HepG2 (cell line): Measurements from ENCODE around the gene MRPS14. TPM values are rescaled to one million over a fixed set of nuclear protein-coding genes. Genes with fewer than 3 reads are reported as not detected.

Experiments
- ATAC-seq: fragments of 200-7000 bp; cut with Tn5 transposase; 3 replicates; pipeline ENCODE4 v1.9.1; 2020; ENCODE audit warnings: mild to moderate bottlenecking, moderate library complexity
- BruUV-seq: library from RNA; stranded (reverse); fragments of 400-500 nt; replicated peaks from 2 replicates; lab custom pipeline; 2021; lab: Mats Ljungman, UMichigan
- CTCF ChIA-PET: fragments of 300-600 bp; formaldehyde crosslinking; extraction: SDS; loops from one replicate; lab custom pipeline; 2021; ENCODE audit warnings: low total read pairs, inconsistent platforms, low intra/inter-chr PET ratio; lab: Yijun Ruan, JAX
- POLR2A ChIA-PET: fragments of 350-600 bp; sonication (Branson Sonifier 250); formaldehyde crosslinking; loops from one replicate; lab custom pipeline; 2020; ENCODE audit warnings: antibody characterized with exemption, inconsistent platforms; lab: Yijun Ruan, JAX
- DNase-seq: peaks from one replicate; pipeline ENCODE4 v3.0.0-alpha.2; 2015; ENCODE audit warnings: low spot score
- FAIRE-seq: peaks from 3 replicates; lab custom pipeline; 2011; peaks lifted over from hg19 to GRCh38; lab: Jason Lieb, UNC
- H2AFZ ChIP-seq: one replicate; pipeline ENCODE4 v1.6.1; 2011; ENCODE audit warnings: low read length, inconsistent platforms
- H3K27ac ChIP-seq: fragments of 300-600 bp; 3 replicates; pipeline ENCODE4 v1.8.0; 2011; ENCODE audit warnings: mixed run types, mild to moderate bottlenecking, mixed read lengths, low read length, inconsistent platforms; ENCODE audit not compliant: insufficient read depth; ENCODE audit errors: extremely low read length
- H3K27me3 ChIP-seq, 2 experiments: fragments of 200-600 bp in 1 of 2; 2 replicates in 1 of 2; 3 replicates in 1 of 2; pipeline versions ENCODE4 v1.6.0 to v1.8.0; 2011; ENCODE audit warnings: low read length in 2 of 2, mild to moderate bottlenecking in 2 of 2, moderate library complexity in 2 of 2, inconsistent platforms in 1 of 2; ENCODE audit not compliant: insufficient read depth in 2 of 2, control insufficient read depth in 1 of 2
- H3K36me3 ChIP-seq, 2 experiments: fragments of 200-600 bp in 1 of 2; replicated peaks in 1 of 2; 2 replicates in 1 of 2; 3 replicates in 1 of 2; pipeline versions ENCODE4 v1.5.1 to v1.8.0; 2011; ENCODE audit warnings: low read length in 2 of 2, inconsistent platforms in 1 of 2; ENCODE audit not compliant: insufficient read depth in 2 of 2, control insufficient read depth in 1 of 2
- H3K4me1 ChIP-seq: 2 replicates; pipeline ENCODE4 v1.5.1; 2012; ENCODE audit warnings: low read length, inconsistent platforms; ENCODE audit not compliant: insufficient read depth
- H3K4me2 ChIP-seq: 2 replicates; pipeline ENCODE4 v1.6.0; 2011; ENCODE audit warnings: low read depth, low read length, inconsistent platforms
- H3K4me3 ChIP-seq, 3 experiments: fragments of 200-600 bp in 1 of 3; sonication (generic), shearing (Covaris generic) in 1 of 3; replicated peaks in 1 of 3; 2 replicates each; pipeline ENCODE4 v1.5.1; 2011 to 2016; ENCODE audit warnings: low read length in 3 of 3, inconsistent platforms in 2 of 3, low read depth in 2 of 3, mild to moderate bottlenecking in 2 of 3, control low read depth in 1 of 3, mixed read lengths in 1 of 3; ENCODE audit not compliant: insufficient read depth in 1 of 3
- H3K79me2 ChIP-seq: one replicate; pipeline ENCODE4 v1.6.1; 2011; ENCODE audit warnings: low read length, inconsistent platforms; ENCODE audit not compliant: insufficient read depth
- H3K9ac ChIP-seq: 2 replicates; pipeline ENCODE4 v1.6.0; 2011; ENCODE audit warnings: mild to moderate bottlenecking, low read depth, low read length, inconsistent platforms; ENCODE audit not compliant: insufficient read depth
- H3K9me3 ChIP-seq: 2 replicates; pipeline ENCODE4 v1.5.1; 2012; ENCODE audit warnings: mild to moderate bottlenecking, low read length
- H4K20me1 ChIP-seq: 2 replicates; pipeline ENCODE4 v1.6.0; 2011; ENCODE audit warnings: inconsistent platforms, mild to moderate bottlenecking, low read length, moderate library complexity; ENCODE audit not compliant: insufficient read depth
- FOXP1 ChIP-seq, 2 experiments: fragments of 450-650 bp in 1 of 2; IDR thresholded peaks; 2 replicates each; pipeline ENCODE4 v1.6.1; 2017 to 2018; ENCODE audit warnings: antibody characterized with exemption in 1 of 2
- JUND ChIP-seq: sonication (generic); formaldehyde crosslinking; IDR thresholded peaks from 2 replicates; pipeline ENCODE4 v1.8.0; 2022; ENCODE audit warnings: mild to moderate bottlenecking, missing genetic modification reagents
- KLF12 ChIP-seq: sonication (generic); formaldehyde crosslinking; IDR thresholded peaks from 2 replicates; pipeline ENCODE4 v1.4.0; 2020; ENCODE audit warnings: missing genetic modification reagents, borderline replicate concordance
- NFYC ChIP-seq: IDR thresholded peaks from 2 replicates; pipeline ENCODE4 v1.6.1; 2016; ENCODE audit warnings: missing genetic modification reagents, missing compliant biosample characterization
- NR2F2 ChIP-seq: IDR thresholded peaks from 2 replicates; pipeline ENCODE4 v1.6.1; 2012; ENCODE audit warnings: low read depth, inconsistent platforms, borderline replicate concordance
- PCBP2 ChIP-seq: fragments of 200-400 bp; formaldehyde crosslinking; optimal IDR thresholded peaks from 2 replicates; pipeline ENCODE3; 2018; ENCODE audit warnings: low read length, low read depth; ENCODE audit not compliant: poor library complexity, severe bottlenecking
- POLR2A ChIP-seq, 2 experiments: IDR thresholded peaks; 2 replicates each; pipeline ENCODE4 v1.6.1; 2011; ENCODE audit warnings: low read depth in 2 of 2, low read length in 2 of 2, mild to moderate bottlenecking in 1 of 2, moderate library complexity in 1 of 2; ENCODE audit not compliant: insufficient read depth in 1 of 2
- RAD21 ChIP-seq: fragments of 450-650 bp; formaldehyde crosslinking; IDR thresholded peaks from 2 replicates; pipeline ENCODE4 v1.5.0; 2020; ENCODE audit warnings: mild to moderate bottlenecking
- RNF2 ChIP-seq: fragments of 450-650 bp; conservative IDR thresholded peaks from 2 replicates; pipeline ENCODE4 v1.6.1; 2016; ENCODE audit warnings: low read depth
- RXRA ChIP-seq: sonication (generic); formaldehyde crosslinking; IDR thresholded peaks from 2 replicates; pipeline ENCODE4 v1.5.1; 2020; ENCODE audit warnings: missing genetic modification reagents
- SOX5 ChIP-seq: IDR thresholded peaks from 2 replicates; pipeline ENCODE4 v1.6.1; 2016; ENCODE audit warnings: borderline replicate concordance
- YY1 ChIP-seq: IDR thresholded peaks from 2 replicates; pipeline ENCODE4 v1.6.1; 2011; ENCODE audit warnings: low read length, low read depth, moderate library complexity, mild to moderate bottlenecking; ENCODE audit not compliant: insufficient read depth, insufficient replicate concordance
- ZIK1 ChIP-seq: sonication (generic); formaldehyde crosslinking; IDR thresholded peaks from 2 replicates; pipeline ENCODE4 v1.5.0; 2020; ENCODE audit warnings: mild to moderate bottlenecking, low read depth, missing genetic modification reagents, borderline replicate concordance
- ZNF441 ChIP-seq: sonication (generic); formaldehyde crosslinking; IDR thresholded peaks from 2 replicates; pipeline ENCODE4 v1.7.0; 2021; ENCODE audit warnings: missing genetic modification reagents, borderline replicate concordance
- ZNF792 ChIP-seq: IDR thresholded peaks from 2 replicates; pipeline ENCODE4 v1.6.1; 2016
- ZNF816 ChIP-seq: sonication (generic); formaldehyde crosslinking; IDR thresholded peaks from 2 replicates; pipeline ENCODE4 v1.8.0; 2022; ENCODE audit warnings: missing genetic modification reagents, mild to moderate bottlenecking, borderline replicate concordance
- WGBS: methylation state at CpG from one replicate; pipeline ENCODE4 v1.1.6; 2017; ENCODE audit warnings: low lambda C conversion rate; 5-methylcytosine and 5-hydroxymethylcytosine counted together
- in situ Hi-C: cut with HindIII; loops from 2 replicates; pipeline ENCODE4 v1.10.0; 2017; ENCODE audit warnings: low pct_unique_long_range_greater_than_20kb; ENCODE audit not compliant: extremely low pct_ligation_motif_present
- intact Hi-C: fragments of 100-400 bp; cut with micrococcal nuclease; formaldehyde crosslinking; loops from one replicate; pipeline ENCODE4 v1.10.0; 2022; ENCODE audit not compliant: unreplicated experiment
- polyA plus RNA-seq, 8 experiments: library from polyadenylated mRNA; depleted of rRNA in 3 of 8; stranded (reverse) in 7 of 8; unstranded in 1 of 8; fragments of >200 nt; fragmentation: Illumina TruSeq in 4 of 8; extraction: Trizol in 4 of 8; gene quantifications; 2 replicates each; pipeline versions ENCODE4 v1.2.1 to v1.2.3, GENCODE V29; 2011 to 2016; ENCODE audit warnings: low read depth in 4 of 8, missing spikeins in 1 of 8, mixed read lengths in 1 of 8; ENCODE audit not compliant: insufficient read depth in 1 of 8
- total RNA-seq, 5 experiments: library from RNA; depleted of rRNA; stranded (reverse); fragments of >200 nt; fragmentation: Illumina TruSeq; extraction: Trizol; gene quantifications; 2 replicates each; pipeline ENCODE4 v1.2.3, GENCODE V29; 2016; ENCODE audit warnings: low read depth in 1 of 5
- TF ChIP-seq, protein P1 (sequence below): IDR thresholded peaks from 2 replicates; pipeline ENCODE4 v1.6.1; 2018; ENCODE audit warnings: missing genetic modification reagents, mild to moderate bottlenecking, missing compliant biosample characterization
- TF ChIP-seq, protein P2 (sequence below): sonication (generic); formaldehyde crosslinking; conservative IDR thresholded peaks from 2 replicates; pipeline ENCODE4 v1.4.0; 2020; ENCODE audit warnings: missing genetic modification reagents
- TF ChIP-seq, protein P3 (sequence below): fragments of 450-650 bp; IDR thresholded peaks from 2 replicates; pipeline ENCODE4 v1.6.1; 2017
- TF ChIP-seq, protein P4 (sequence below): sonication (generic); formaldehyde crosslinking; IDR thresholded peaks from 2 replicates; pipeline ENCODE4 v1.8.1; 2023; ENCODE audit warnings: mild to moderate bottlenecking, missing genetic modification reagents, borderline replicate concordance
- TF ChIP-seq, protein P5 (sequence below): sonication (generic); formaldehyde crosslinking; IDR thresholded peaks from 2 replicates; pipeline ENCODE4 v1.4.0; 2020; ENCODE audit warnings: mild to moderate bottlenecking, low read depth, missing genetic modification reagents

MRPS14 gene
- total and polyA plus RNA-seq, 2 of the 13 experiments (the other 11 are each of a cell fraction or from before 2014, with no cell fraction given): 36.6 to 43.2 TPM

DNA sequence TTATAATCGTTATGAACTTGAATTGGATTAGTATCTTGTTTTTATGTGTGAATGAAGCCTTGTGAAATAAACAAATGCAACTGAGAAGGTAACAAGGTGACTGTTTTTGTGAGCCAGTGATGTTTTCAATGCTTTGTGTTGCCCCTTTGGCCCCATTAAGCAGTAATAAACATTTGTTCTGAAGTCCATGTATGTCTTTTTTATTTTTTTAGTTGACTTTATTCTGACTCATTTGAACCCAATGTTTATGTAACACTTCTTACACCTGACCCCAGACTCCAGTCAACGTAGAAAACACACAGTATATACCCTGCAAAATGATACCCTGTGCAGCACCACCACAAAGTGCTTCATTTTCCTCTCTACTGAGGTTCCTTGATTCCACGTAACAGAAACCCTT, 28.1 kb downstream of the MRPS14 start (continued):
- TF ChIP-seq, protein P1, sequence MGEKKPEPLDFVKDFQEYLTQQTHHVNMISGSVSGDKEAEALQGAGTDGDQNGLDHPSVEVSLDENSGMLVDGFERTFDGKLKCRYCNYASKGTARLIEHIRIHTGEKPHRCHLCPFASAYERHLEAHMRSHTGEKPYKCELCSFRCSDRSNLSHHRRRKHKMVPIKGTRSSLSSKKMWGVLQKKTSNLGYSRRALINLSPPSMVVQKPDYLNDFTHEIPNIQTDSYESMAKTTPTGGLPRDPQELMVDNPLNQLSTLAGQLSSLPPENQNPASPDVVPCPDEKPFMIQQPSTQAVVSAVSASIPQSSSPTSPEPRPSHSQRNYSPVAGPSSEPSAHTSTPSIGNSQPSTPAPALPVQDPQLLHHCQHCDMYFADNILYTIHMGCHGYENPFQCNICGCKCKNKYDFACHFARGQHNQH (CRISPR knock-in tag): no peak
- TF ChIP-seq ZNF792 (CRISPR knock-in tag) (0 out of 2 replicates have a peak, but pooled peaks have one; percentile 19), NR2F2 (peak; percentile 71; the same call in 1 of the 2 replicates), NFYC (CRISPR knock-in tag) (no peak), PCBP2 (no peak), FOXP1 (IDR thresholded peaks at IDR 0.05) (no peak), FOXP1 (CRISPR knock-in tag; IDR thresholded peaks at IDR 0.05) (peak; percentile 58), SOX5 (CRISPR knock-in tag) (peak; percentile 25; the same call in 1 of the 2 replicates), ZNF816 (no peak)
- TF ChIP-seq, protein P2, sequence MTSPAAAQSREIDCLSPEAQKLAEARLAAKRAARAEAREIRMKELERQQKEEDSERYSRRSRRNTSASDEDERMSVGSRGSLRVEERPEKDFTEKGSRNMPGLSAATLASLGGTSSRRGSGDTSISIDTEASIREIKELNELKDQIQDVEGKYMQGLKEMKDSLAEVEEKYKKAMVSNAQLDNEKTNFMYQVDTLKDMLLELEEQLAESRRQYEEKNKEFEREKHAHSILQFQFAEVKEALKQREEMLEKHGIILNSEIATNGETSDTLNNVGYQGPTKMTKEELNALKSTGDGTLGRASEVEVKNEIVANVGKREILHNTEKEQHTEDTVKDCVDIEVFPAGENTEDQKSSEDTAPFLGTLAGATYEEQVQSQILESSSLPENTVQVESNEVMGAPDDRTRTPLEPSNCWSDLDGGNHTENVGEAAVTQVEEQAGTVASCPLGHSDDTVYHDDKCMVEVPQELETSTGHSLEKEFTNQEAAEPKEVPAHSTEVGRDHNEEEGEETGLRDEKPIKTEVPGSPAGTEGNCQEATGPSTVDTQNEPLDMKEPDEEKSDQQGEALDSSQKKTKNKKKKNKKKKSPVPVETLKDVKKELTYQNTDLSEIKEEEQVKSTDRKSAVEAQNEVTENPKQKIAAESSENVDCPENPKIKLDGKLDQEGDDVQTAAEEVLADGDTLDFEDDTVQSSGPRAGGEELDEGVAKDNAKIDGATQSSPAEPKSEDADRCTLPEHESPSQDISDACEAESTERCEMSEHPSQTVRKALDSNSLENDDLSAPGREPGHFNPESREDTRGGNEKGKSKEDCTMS (CRISPR knock-in tag): no peak

DNA sequence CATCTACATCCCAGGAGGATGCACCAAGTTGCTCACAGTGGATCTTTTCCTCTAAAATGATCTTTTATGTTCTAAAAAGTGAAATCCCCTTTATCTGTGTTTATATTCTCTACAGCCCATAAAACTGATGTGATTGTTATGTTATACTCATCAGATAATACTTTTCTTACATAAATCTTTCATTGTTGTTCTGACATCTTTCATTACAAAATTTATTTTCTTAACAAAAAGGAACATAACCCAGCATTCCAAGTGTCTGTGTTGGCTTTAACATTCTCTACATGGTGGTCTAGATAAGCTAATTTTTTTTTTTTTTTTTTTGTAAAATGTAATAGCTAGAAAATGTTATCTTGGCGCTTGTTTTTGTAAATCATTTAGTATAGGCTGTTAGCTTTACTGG, 31.8 kb downstream of the MRPS14 start:
- no TSS peak for BruUV-seq
- no peaks in the 10 kb centered on the region for H3K27me3 ChIP-seq
- H3K9me3 ChIP-seq: no peaks in the 10 kb centered on the region
- DNase-seq (no peak), ATAC-seq (no peak), FAIRE-seq (no peak)
- no peak overlapping the region for H3K9ac ChIP-seq
- no peak overlapping the region for H3K4me3 ChIP-seq
- WGBS: 100% methylated on average over 1 of the region's 1 CpG
- no peak overlapping the region for H3K27ac ChIP-seq
- no peaks in the 10 kb centered on the region for H3K79me2 ChIP-seq
- no peaks in the 10 kb centered on the region; a peak in 2 of 5 replicates for H3K36me3 ChIP-seq
- no peak overlapping the region for H3K4me2 ChIP-seq
- in situ Hi-C loops (loop anchor here (25.0 kb wide), 1 partner anchor 729 kb away; no protein-coding TSS in a partner anchor), intact Hi-C loops (loop anchor here (2.0 kb wide), 1 partner anchor 221 kb away; no protein-coding TSS in a partner anchor)
- peaks cover 35% of the 10 kb centered on the region for H3K4me1 ChIP-seq
- no peaks in the 10 kb centered on the region for H4K20me1 ChIP-seq
- ChIA-PET CTCF (no interaction called here), POLR2A (no interaction called here)
- no peak overlapping the region for H2AFZ ChIP-seq
- TF ChIP-seq RNF2 (no peak), RAD21 (CRISPR knock-in tag) (no peak), ZIK1 (CRISPR knock-in tag) (no peak), RXRA (CRISPR knock-in tag) (no peak), JUND (CRISPR knock-in tag) (no peak), POLR2A (IDR thresholded peaks at IDR 0.05; ENCODE audit: insufficient read depth in 1 of 2, low read depth in 2 of 2, low read length in 2 of 2) (no peak), KLF12 (no peak), ZNF441 (CRISPR knock-in tag) (no peak), YY1 (no peak)
- TF ChIP-seq, protein P3, sequence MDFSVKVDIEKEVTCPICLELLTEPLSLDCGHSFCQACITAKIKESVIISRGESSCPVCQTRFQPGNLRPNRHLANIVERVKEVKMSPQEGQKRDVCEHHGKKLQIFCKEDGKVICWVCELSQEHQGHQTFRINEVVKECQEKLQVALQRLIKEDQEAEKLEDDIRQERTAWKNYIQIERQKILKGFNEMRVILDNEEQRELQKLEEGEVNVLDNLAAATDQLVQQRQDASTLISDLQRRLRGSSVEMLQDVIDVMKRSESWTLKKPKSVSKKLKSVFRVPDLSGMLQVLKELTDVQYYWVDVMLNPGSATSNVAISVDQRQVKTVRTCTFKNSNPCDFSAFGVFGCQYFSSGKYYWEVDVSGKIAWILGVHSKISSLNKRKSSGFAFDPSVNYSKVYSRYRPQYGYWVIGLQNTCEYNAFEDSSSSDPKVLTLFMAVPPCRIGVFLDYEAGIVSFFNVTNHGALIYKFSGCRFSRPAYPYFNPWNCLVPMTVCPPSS: no peak
- TF ChIP-seq, protein P4, sequence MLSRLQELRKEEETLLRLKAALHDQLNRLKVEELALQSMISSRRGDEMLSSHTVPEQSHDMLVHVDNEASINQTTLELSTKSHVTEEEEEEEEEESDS (CRISPR knock-in tag): no peak
- TF ChIP-seq, protein P5, sequence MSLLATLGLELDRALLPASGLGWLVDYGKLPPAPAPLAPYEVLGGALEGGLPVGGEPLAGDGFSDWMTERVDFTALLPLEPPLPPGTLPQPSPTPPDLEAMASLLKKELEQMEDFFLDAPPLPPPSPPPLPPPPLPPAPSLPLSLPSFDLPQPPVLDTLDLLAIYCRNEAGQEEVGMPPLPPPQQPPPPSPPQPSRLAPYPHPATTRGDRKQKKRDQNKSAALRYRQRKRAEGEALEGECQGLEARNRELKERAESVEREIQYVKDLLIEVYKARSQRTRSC (CRISPR knock-in tag): no peak
